ENCODE results near the gene RANBP17.
A peak's percentile ranks its signal among the peaks of the same experiment; 100 is the strongest.
"Not testable (repeated sequence)": the region's sequence is repeated elsewhere in the genome, so short reads cannot be mapped to it uniquely, and the experiment has no call there.

The RANBP17 gene

DNA sequence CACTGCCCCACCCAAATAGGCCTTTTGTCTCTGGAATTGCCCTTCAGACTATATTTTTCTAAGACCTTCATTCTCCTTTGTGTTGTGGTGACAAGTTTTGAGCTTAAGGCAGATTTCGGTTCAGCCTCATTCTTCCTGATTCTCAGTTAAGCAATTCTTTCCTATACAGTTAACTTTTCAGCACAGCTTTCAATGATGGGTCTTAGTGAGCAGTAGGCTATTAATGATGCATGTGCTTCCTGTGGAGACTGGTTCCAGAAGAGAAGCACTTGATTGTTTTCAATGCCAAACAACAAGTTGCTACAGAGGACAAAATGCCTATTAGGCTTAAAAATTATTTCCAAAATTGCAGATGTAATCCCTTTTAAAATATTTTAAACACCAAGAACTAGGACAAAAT lies 399.5 kb downstream of the RANBP17 start:
- DNase-seq, result no peak

DNA sequence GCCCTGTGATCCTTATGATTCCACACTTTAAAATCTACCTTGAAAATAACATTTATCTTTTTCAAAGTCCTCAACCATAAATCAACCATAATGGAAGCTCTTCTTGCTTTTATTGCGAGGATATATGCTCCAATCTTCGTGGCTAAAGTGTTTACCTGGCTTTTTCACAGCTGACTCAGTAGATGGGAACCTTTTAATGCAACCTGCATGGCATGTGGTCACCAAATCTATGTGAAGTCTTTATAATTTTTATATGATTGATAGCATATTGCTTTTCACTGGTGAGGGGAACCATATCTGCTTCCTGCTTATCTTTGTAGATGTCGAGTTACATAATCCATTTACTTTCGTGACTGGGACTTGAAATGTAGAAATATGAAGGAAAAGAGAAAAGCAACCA lies 400.1 kb downstream of the RANBP17 start:
- DNase-seq, result no peak

DNA sequence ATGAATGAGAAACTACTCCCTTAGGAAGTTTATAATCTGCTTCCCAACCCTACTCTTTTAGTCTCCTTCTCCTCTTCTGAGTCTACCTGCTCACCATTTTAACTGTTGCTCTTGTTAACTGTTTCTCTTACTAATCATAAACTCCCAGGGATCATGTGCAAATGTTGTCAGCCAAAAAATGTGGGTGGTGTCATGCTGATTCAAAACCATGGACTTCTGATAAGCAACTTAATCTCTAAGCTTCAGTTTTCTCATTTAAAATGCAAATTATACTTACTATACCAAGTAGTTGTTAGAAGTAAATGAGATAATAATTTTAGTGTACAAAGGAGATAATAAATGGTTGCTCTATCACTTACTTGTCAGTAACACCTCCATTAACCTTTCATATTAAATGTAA lies 401.4 kb downstream of the RANBP17 start:
- DNase-seq, result no peak

DNA sequence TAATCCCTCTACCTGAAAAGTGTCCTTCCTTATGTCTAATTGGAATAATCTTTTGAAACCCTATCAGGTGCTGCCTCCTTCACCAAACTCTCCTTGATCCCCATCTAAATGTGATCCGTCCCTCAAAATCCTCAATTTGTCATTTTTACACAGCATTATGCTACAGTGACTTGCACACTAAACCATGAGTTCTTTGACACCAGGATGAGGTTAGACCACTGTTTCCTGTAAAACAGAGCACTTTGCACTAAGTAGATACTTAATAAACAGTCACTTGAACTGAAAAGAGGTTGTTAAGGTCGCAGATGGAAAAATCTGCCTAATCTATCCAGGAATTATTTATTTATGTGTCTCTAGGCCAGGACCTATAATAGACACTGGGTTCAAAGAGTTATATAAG lies 403.0 kb downstream of the RANBP17 start:
- DNase-seq, result peak; percentile 15

DNA sequence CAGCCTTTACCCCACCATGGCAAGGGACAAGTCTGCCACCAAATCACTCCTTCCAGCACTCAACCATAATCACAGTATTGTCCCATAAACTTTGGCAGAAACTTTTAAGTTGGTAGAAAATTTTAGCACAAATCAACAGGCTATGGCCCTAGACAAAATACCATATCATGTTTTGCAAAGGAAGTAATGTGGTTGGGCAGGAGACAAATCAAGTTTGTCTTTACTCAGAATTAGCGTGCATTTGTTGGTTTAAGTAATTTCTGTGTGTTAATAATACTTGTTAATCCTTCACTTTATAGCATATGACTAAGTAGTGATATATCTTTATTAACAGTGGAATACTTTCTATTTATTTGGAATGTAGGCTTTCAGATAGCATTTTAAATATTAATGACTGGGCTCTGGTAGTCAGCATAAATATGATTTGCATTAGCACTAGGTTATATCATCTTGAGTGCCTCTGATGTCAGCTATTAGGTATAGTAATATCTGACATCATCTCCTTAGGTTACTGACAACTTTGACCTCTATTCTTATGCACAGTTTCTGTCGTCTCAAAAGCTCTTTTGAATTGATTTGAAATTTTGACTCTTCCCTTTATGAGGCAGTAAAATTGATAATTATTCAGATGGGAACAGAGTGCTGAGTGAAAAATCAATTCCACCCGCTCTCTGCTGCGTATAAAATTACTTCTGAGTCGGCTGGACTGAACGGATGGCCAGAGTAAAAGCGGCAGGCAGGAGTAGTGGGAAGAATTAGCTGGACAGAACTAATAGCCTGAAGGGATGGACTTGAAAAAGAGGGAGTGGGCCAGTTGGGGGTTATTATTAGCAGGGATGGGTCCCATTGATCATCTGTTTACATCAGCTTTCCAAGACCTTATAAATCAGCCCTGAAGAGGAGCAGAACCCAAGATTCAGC lies 407.1 kb downstream of the RANBP17 start:
- no peak for DNase-seq

DNA sequence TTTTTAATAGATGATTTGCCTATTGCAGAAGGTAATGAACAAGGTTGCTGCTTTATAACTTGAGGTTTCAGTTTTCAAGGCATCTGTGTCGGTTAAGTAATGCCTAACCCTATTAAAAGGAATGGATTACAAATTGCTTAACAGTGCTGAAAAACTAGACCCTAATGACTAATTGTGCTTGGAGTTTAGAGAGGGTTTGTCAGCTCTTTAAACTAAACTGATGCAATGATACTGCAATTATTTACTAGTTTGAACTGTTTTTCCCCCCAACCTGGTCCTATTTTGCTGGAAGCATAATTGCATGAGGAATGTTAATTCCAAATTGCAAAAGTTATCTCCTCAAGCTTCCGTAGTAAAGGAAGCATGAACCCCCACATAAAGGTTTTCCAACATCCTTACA lies 407.9 kb downstream of the RANBP17 start:
- no peak for DNase-seq

DNA sequence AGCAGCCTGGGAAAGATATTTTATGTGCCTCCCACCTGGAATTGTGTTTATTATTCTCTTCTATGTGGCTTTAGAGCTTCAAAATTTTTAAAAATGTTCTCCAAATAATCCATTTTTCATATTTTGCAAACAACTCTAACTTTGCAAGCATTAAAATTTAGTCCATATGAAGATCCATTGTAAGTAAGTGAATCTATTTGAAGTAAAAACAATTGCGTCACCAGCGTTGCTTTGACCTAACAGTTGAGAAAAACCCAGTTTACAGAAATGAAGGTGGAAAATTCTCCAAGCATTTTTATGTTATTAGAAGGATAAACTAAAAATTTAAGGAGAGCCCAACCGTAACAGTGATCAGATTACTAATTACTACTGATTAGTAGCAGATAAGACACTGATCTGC lies 408.3 kb downstream of the RANBP17 start:
- no peak for DNase-seq

DNA sequence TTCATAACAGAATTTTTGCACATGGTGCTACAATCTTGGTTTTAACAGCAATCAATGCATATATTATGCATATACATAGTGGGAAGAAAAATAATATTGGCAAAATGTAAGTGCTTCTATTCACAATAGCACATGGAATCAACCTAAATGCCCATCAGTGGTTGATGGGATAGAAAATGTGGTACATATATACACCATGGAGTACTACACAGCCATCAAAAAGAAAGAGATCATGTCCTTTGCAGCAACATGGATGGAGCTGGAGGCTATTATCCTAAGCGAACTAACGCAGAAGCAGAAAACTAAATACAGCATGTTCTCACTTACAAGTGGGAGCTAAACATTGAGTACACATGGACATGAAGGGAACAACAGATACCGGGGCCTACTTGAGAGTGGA lies 410.0 kb downstream of the RANBP17 start:
- no peak for DNase-seq

DNA sequence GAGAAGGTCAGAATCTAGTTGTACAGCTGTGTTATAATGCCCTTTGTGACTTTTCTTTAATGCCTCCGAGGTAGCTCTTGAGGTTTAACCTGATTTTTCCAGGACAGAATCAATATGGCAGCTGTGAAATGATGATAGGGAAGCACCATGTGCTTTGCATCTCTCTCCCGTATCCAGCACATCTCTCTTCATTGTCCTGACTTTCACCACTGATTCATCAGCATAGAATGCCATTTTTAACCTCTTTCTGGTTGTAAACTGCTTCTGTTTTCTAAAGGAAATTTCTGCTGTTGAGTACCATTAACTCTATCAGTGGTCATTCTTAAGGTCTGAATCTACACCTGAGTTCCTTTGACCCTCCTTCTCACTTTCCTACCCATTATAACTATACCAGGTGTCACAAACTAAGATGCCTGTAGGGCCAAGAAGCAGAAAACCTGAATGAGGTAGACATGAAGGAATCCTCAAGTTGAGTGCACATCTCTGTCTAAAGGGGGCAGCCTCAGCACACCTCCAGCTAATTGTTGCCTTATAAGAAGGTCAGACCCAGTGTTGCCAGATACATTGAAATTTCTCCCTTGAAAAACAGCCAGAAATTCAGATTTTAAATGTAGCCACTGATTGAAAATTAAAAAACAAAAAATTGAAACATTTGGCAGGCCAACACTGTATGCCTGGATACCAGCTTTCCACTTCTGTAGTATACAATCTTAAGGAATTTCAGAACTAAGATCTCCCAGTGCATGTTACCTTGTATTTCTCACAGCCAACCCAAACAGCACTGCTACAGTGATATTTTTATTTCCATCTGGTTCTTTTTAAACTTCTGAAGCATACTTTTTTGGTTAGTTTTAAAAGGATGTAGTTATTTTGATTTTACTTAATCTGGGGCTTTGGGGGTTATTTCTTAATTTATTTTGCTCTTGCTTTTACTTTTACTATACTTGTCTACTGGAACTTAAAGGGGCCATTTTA lies 411.5 kb downstream of the RANBP17 start:
- no peak for DNase-seq

DNA sequence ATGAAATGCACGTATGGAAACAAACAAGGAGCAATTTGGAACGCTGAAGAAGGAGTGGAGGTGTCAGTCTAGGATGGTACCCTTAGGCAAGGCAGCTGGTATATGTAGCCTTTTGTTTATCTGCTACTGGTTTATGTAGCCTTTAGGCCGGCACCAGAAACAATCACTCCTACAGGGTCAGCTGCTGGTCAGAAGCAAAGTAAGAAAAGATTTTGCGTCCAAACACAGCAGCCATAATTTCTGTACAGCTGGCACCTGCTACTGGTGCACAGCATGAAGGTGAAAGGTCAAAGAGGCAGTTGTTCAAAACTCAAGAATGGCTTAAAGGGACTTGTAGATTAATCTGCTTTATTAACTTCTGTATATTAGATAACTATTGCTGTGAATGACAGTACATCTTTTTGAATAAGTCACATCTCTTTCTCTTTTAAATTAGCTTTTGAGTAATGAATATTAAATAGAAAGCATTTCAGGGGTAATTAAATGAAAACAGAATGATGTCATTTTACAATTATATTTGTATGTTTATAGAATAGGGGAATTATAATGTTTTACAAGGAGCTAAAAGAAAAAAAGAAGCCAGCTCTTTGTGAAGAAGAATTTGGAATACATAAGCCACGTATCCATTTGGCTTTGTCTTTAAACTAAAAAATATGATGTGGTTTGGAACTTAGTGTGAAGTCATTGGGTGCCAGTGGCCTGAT lies 414.2 kb downstream of the RANBP17 start:
- DNase-seq, result no peak

DNA sequence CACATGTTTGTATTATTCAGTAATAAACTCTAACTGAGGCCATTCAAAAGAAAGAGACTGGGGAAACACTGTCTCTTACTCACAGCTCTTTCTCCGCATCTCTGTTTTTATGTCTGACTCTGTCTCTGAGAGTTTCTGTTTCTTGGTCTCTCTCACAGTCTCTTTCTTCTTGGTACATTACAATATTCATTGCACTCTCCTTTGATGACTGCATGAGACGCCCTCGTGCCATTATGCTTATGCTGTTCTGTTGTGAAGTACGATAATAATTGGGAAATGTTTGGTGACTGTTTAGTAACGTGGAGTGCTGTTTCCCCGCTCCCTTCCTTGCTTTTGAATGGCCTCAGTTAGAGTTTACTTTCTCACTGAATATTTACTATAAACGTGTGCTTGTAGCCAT lies 421.9 kb downstream of the RANBP17 start:
- DNase-seq, result no peak

DNA sequence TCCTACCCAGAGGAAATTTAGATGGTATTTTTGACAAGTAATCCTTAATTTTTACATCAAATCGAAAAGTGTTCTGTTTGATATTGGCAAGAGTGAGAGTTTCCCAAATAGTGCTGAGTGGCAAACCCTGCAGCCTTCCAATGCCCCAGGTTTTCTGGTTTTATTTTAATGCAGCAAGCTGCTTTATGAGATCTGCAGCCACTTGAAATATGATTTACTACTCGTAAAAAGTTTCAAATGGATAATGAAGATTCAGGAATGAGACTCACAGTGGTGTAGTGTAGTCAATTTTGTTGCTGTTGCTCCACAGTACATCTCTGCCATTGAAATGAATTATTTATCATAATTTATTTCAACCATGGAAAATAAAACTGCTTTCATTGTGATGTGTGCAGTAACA lies 423.6 kb downstream of the RANBP17 start:
- no peak for DNase-seq

DNA sequence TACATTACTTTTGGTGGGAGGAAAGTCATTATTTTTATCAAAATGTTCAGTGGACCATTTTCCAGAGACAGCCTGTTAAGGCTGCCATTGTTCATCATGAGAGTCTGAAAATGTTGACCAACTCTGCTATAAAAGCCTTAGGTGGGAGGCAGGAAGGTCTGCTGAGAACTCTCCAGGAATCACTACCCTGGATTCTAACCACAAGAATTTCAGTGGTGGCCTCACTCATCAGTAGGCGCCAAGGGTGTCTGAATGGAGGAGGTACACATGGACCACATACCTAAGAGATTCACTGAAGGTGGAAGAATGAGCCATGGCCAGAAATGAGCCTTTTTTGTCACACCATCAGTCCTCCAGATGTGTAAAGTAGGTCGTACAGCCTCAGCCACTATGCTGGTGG lies 426.2 kb downstream of the RANBP17 start:
- DNase-seq, result no peak

DNA sequence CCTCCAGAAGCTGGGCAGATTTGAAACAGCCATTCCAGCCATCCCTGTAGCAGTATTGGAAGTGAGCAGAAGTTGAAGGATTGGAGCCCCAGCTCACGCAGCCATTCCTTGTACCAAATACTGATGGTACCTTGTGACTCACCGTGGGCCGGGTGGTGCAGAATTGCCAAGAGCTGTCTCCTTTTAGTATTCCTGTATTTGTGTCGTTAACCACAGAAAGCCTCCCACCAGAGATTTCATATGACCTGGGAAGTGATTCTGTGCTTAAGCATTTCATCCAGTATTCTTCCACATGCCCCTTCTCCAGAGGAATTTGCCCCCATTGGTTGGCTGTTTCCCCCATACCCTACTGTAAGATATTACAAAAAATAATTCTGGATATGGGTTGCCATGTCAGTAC lies 429.6 kb downstream of the RANBP17 start:
- DNase-seq, result no peak

DNA sequence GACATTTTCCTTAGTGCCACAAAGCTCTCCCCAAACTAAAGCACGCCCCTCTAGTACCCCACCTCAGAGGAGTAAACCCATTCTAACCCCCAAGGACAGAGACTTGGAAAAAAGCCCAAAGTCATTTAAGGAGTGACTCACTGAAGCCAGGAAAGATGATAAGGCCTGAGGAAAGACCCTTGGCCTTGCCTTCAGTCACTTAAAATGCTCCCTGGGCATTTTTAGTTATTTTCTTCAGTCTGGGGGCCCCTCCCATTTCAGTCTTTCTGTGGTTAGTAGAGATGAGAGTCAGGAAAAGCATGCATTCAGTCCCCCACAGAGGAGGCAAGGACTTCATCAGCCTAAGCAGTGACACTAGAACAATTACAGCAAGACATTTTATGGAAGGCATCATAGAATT lies 433.5 kb downstream of the RANBP17 start:
- no peak for DNase-seq

DNA sequence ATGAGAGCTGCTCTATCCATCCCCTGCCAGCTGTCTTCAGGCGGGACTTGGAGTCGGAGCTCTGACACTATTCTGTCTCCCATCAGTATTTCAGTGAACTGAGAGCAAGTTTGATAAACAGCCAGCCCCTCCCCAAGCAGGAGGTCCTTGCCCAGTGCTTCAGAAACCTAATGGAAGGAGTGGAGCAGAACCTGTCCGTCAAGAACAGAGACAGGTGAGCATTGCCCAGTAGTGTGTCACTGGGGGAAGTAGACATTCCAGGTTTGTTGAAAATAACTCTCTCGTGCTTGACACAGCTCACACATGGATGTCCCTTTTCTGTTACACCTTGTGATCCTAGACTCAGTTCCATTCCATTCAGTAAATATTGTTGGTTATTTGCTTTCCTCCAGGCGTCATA lies 434.0 kb downstream of the RANBP17 start:
- DNase-seq, result no peak

DNA sequence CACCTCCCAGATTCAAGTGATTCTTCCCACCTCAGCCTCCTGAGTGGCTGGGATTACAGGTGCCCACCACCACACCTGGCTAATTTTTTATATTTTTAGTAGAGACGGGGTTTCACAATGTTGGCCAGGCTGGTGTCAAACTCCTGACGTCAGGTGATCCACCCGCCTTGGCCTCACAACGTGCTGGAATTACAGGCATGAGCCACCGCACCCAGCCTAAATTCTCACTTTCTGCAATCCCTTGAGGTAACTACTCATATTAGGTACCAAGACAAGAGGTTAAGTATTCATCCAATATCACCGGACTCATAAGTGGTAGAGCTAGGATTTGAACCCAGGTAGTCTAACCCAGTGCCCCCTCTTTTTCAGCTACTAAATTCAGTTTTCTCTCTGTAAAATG lies 436.1 kb downstream of the RANBP17 start:
- DNase-seq, result not testable (repeated sequence)

DNA sequence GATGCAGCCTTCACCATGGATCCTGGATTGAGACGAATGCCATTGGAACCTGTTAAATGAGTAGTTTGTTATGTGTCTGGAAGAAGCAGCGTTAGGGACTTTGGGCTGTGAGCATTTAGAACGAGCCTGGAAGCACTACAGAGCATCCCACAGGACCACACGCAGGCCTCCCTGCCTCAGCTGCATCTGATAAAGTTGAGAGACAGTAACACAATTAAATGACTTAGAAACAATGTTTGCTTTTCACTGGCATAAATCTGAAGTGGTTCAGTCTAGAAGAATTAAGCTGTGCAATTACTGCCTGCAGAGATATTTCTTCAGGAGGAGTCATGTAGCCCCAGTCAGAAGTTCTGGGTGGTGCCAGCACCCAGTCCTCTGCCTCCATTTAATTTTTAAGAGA lies 437.4 kb downstream of the RANBP17 start:
- DNase-seq, result no peak

DNA sequence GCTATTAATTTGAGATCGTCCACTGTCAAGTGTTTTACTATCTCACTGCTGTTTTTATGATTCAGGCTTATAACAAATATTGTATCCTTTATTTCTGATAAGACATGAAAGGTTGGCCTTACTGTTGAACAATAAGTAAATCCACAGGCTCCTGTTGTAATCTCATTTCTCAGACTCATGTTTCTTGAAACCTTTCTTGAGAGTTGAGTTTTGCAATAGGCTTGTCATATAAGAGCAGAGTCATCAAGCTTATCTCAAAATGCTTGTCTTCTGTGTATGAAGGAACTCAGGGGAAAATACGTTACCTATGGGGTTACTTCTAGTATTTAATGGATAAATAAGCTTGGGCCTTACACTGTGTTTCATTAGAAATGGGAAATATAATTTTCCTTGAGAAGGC lies 438.0 kb downstream of the RANBP17 start:
- DNase-seq, result no peak

DNA sequence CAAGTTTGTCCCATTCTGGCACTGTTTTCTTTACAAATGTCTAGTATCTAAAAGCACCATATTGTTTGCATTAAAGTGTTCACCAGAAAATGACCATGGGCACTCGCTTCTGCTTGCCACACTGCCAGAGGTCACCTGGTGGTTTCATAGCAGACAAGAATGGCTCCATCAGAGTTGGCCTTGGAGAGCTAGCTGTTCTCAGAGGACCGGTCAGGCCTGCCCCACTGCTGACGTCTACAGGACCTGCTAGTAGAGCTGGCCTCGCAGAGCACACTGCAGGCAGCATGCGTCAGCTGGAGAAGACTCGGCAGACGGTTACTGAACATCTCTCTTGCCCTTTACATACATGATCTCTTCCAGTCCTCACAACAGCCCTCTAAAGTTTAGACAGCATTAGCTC lies 438.5 kb downstream of the RANBP17 start:
- DNase-seq, result no peak

DNA sequence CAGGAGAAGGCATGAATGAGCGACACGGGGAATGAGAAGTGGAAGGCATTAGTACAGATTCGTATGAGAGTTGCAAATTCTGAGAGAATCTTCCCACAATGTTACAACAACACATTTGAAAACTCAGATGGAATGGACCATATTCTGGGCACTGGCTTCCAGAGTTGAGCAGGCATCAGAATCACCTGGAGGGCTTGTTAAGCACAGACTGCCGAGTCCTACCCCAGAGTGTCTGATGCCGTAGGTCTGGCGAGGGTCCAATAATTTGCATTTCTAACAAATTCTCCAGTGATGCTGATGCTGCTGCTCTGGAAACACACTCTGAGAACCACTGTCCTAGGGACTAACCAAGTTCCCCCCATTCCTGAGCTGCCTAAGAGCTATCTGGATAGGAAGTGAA lies 444.3 kb downstream of the RANBP17 start:
- no peak for DNase-seq

DNA sequence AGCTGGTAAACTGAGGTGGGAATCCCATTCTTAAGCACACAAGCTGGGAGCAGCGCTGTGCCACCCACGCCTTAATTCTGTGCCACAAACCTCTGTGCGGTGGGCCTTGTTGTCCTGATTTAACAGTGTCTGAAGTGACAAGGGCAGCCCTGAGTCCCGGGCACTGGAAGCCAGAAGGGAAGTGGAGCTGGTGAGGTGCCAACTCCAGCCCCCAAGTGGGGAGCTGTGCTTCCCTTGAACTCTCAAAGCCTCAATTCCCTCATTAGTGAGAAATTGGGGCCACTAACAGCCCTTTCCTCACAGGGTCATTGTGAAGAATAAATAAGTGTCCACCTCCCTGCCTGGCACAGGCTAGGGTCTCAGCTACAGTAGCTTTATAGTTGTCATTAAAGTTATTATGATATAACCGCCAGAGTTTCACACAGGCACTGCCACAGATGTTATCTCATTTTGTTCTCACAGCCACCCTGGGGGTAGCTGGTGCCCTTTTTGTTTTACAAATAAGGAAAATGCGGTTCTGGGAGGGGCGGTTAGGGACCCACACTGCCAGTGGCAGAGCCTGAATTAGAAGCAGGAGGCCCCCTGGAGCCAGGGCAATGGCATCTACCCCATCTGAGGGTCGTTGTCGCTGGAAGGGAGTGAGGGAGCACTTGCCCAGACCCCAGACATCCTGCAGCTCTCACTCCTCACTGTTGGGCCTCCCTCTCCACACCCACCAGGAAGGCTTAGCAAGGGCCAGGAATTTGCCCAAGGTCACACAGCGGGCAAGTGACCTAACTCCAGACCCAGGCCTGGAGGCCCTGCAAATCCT lies 445.2 kb downstream of the RANBP17 start:
- DNase-seq, result no peak

Measured in CD4-positive, alpha-beta T cell treated with Interleukin-4 for 4 hours (primary cell).